GM18519 (cell line): ENCODE measurements around the gene TEX51.

ENCODE experiments used
- ATAC-seq: cut with Tn5 transposase; IDR thresholded peaks from one replicate; pipeline ENCODE4 v1.9.1; 2021; ENCODE audit warnings: mild to moderate bottlenecking, moderate library complexity; ENCODE audit not compliant: unreplicated experiment, low FRiP score

Gene TEX51

GRCh38 chr2:126946318-126947102, 47.8 kb downstream of the TEX51 start:
- no peak for ATAC-seq

GRCh38 chr2:126947103-126947429, 48.4 kb downstream of the TEX51 start:
- ATAC-seq = no peak

- ATAC-seq = no peak
Observed at GRCh38 chr2:126949775-126950174, 51.1 kb downstream of the TEX51 start.

- no peak for ATAC-seq
Observed at GRCh38 chr2:126950504-126950903, 51.8 kb downstream of the TEX51 start.
